H9 (cell line): Measurements from ENCODE around the gene WDSUB1. TPM values are rescaled to one million over a fixed set of nuclear protein-coding genes. Genes with fewer than 3 reads are reported as not detected.

Source experiments
- DNase-seq: peaks from one replicate; pipeline ENCODE4 v3.0.0-alpha.2; 2017
- H2AFZ ChIP-seq: one replicate; pipeline ENCODE4 v1.6.1; 2013; ENCODE audit warnings: mild to moderate bottlenecking, low read length, control low read depth, moderate library complexity
- H2AK5ac ChIP-seq: 2 replicates; pipeline ENCODE4 v1.6.1; 2013; ENCODE audit warnings: low read length, control low read depth, mixed read lengths; ENCODE audit not compliant: insufficient read length
- H2BK120ac ChIP-seq: one replicate; pipeline ENCODE4 v1.6.1; 2013; ENCODE audit warnings: low read depth, mild to moderate bottlenecking, low read length, control low read depth, inconsistent platforms; ENCODE audit not compliant: poor library complexity, severe bottlenecking
- H2BK12ac ChIP-seq: 2 replicates; pipeline ENCODE4 v1.6.1; 2013; ENCODE audit warnings: low read length, control low read depth, mixed read lengths, low read depth; ENCODE audit not compliant: insufficient read length
- H2BK15ac ChIP-seq: 2 replicates; pipeline ENCODE4 v1.6.1; 2013; ENCODE audit warnings: low read depth, low read length, control low read depth
- H2BK20ac ChIP-seq: one replicate; pipeline ENCODE4 v1.6.1; 2013; ENCODE audit warnings: low read depth, mild to moderate bottlenecking, low read length, control low read depth, inconsistent platforms; ENCODE audit not compliant: poor library complexity, severe bottlenecking
- H2BK5ac ChIP-seq: 2 replicates; pipeline ENCODE4 v1.6.1; 2013; ENCODE audit warnings: low read length, control low read depth, mixed read lengths; ENCODE audit not compliant: insufficient read length
- H3K14ac ChIP-seq: 2 replicates; pipeline ENCODE4 v1.6.1; 2013; ENCODE audit warnings: low read length, control low read depth; ENCODE audit not compliant: insufficient read depth
- H3K18ac ChIP-seq: 2 replicates; pipeline ENCODE4 v1.6.1; 2013; ENCODE audit warnings: low read depth, mild to moderate bottlenecking, mixed read lengths, low read length, control low read depth; ENCODE audit not compliant: insufficient read length
- H3K23ac ChIP-seq: 2 replicates; pipeline ENCODE4 v1.6.1; 2013; ENCODE audit warnings: low read length, control low read depth, mixed read lengths, low read depth; ENCODE audit not compliant: insufficient read length
- H3K23me2 ChIP-seq: 2 replicates; pipeline ENCODE4 v1.6.1; 2013; ENCODE audit warnings: low read depth, mild to moderate bottlenecking, mixed read lengths, low read length, control low read depth; ENCODE audit not compliant: insufficient read length, poor library complexity, severe bottlenecking
- H3K27ac ChIP-seq: 2 replicates; pipeline ENCODE4 v1.5.1; 2013; ENCODE audit warnings: low read length, control low read depth, mixed read lengths, low read depth; ENCODE audit not compliant: insufficient read length
- H3K27me3 ChIP-seq: 2 replicates; pipeline ENCODE4 v1.6.1; 2013; ENCODE audit warnings: low read length, control low read depth, inconsistent platforms; ENCODE audit not compliant: insufficient read depth
- H3K4ac ChIP-seq: 2 replicates; pipeline ENCODE4 v1.6.1; 2013; ENCODE audit warnings: low read depth, mild to moderate bottlenecking, control low read depth, inconsistent platforms, low read length, moderate library complexity
- H3K4me1 ChIP-seq: 2 replicates; pipeline ENCODE4 v1.6.1; 2013; ENCODE audit warnings: low read length, control low read depth, inconsistent platforms; ENCODE audit not compliant: insufficient read depth
- H3K4me2 ChIP-seq: 2 replicates; pipeline ENCODE4 v1.6.1; 2013; ENCODE audit warnings: low read length, control low read depth, mixed read lengths; ENCODE audit not compliant: insufficient read length, insufficient read depth
- H3K56ac ChIP-seq: 2 replicates; pipeline ENCODE4 v1.6.1; 2013; ENCODE audit warnings: low read depth, mild to moderate bottlenecking, mixed read lengths, low read length, control low read depth; ENCODE audit not compliant: insufficient read length
- H3K79me1 ChIP-seq: 2 replicates; pipeline ENCODE4 v1.6.1; 2013; ENCODE audit warnings: low read depth, mild to moderate bottlenecking, moderate library complexity, low read length, control low read depth, inconsistent platforms; ENCODE audit not compliant: insufficient read depth, poor library complexity, severe bottlenecking
- H3K79me2 ChIP-seq: 2 replicates; pipeline ENCODE4 v1.6.1; 2013; ENCODE audit warnings: low read length, control low read depth, inconsistent platforms; ENCODE audit not compliant: insufficient read depth
- H3K9ac ChIP-seq: 2 replicates; pipeline ENCODE4 v1.6.1; 2013; ENCODE audit warnings: low read length, control low read depth, mixed read lengths; ENCODE audit not compliant: insufficient read length; ENCODE audit errors: extremely low read depth
- H3K9me3 ChIP-seq: one replicate; pipeline ENCODE4 v1.6.1; 2013; ENCODE audit warnings: low read depth, low read length, inconsistent platforms; ENCODE audit not compliant: control insufficient read depth
- H3T11ph ChIP-seq: one replicate; pipeline ENCODE4 v1.6.1; 2013; ENCODE audit warnings: mild to moderate bottlenecking, low read length, control low read depth, inconsistent platforms
- H4K20me1 ChIP-seq: one replicate; pipeline ENCODE4 v1.6.1; 2013; ENCODE audit not compliant: control insufficient read depth, insufficient read length, insufficient read depth
- H4K5ac ChIP-seq: 2 replicates; pipeline ENCODE4 v1.6.1; 2013; ENCODE audit warnings: low read depth, mild to moderate bottlenecking, mixed read lengths, low read length, control low read depth; ENCODE audit not compliant: insufficient read length
- H4K8ac ChIP-seq: replicated peaks from 2 replicates; pipeline ENCODE4 v1.6.1; 2013; ENCODE audit warnings: low read length, control low read depth, mixed read lengths, low read depth; ENCODE audit not compliant: insufficient read length
- H4K91ac ChIP-seq: 2 replicates; pipeline ENCODE4 v1.6.1; 2013; ENCODE audit warnings: low read depth, mild to moderate bottlenecking, moderate library complexity, mixed read lengths, low read length, control low read depth; ENCODE audit not compliant: insufficient read length
- H3K27ac Mint-ChIP-seq, 3 experiments: 2 replicates in 2 of 3; 3 replicates in 1 of 3; pipeline ENCODE4 v1.8.0; 2020 to 2021; ENCODE audit warnings: mixed read lengths in 3 of 3, mild to moderate bottlenecking in 1 of 3, moderate library complexity in 1 of 3
- H3K27me3 Mint-ChIP-seq: 2 replicates; pipeline ENCODE4 v1.8.0; 2021; ENCODE audit warnings: low read depth, mild to moderate bottlenecking, moderate library complexity, mixed read lengths
- H3K36me3 Mint-ChIP-seq, 3 experiments: 2 replicates in 2 of 3; 3 replicates in 1 of 3; pipeline ENCODE4 v1.8.0; 2020 to 2021; ENCODE audit warnings: low read depth in 3 of 3, mixed read lengths in 3 of 3; ENCODE audit not compliant: insufficient read depth in 1 of 3
- H3K4me1 Mint-ChIP-seq, 2 experiments: 2 replicates each; pipeline ENCODE4 v1.8.0; 2020; ENCODE audit warnings: mixed read lengths in 2 of 2
- H3K4me3 Mint-ChIP-seq, 2 experiments: 2 replicates in 1 of 2; 3 replicates in 1 of 2; pipeline ENCODE4 v1.8.0; 2020 to 2021; ENCODE audit warnings: mild to moderate bottlenecking in 2 of 2, mixed read lengths in 2 of 2, moderate library complexity in 1 of 2
- H3K9me3 Mint-ChIP-seq, 2 experiments: 2 replicates in 1 of 2; 3 replicates in 1 of 2; pipeline ENCODE4 v1.8.0; 2020; ENCODE audit warnings: mild to moderate bottlenecking in 2 of 2, mixed read lengths in 2 of 2, moderate library complexity in 1 of 2
- WGBS: extraction: QIAGEN DNeasy Blood & Tissue Kit; methylation state at CpG from one replicate; pipeline ENCODE4 v1.1.7; 2013; ENCODE audit warnings: missing lambda C conversion rate, low lambda C conversion rate, mixed read lengths; ENCODE audit not compliant: insufficient read length; ENCODE audit errors: extremely low coverage; 5-methylcytosine and 5-hydroxymethylcytosine counted together
- total RNA-seq: library from RNA; stranded (reverse); gene quantifications from 2 replicates; pipeline ENCODE4 v1.2.1, GENCODE V29; 2021
- TF ChIP-seq, protein P1 (sequence below): fragments of 200-600 bp; sonication (generic); conservative IDR thresholded peaks from 3 replicates; pipeline ENCODE4 v1.8.0; 2021; ENCODE audit warnings: antibody characterized with exemption, mild to moderate bottlenecking

Gene WDSUB1
- total RNA-seq, 1 experiment from 2014 or later = 5.5 TPM

GRCh38 chr2:159300586-159300985 is 14.1 kb upstream of the WDSUB1 start:
- 0 out of 5 replicates have a peak, but pooled peaks cover 0 to 3% of the 10 kb centered on the region in 2 experiments for H3K9me3 Mint-ChIP-seq
- no peak overlapping the region for H3K4ac ChIP-seq
- WGBS = no CpG with 5 or more reads among the region's 3 CpGs
- H2BK12ac ChIP-seq = no peak overlapping the region
- peaks cover 0 to 2% of the 10 kb centered on the region in 2 experiments; a peak in 2 of 4 replicates for H3K4me1 Mint-ChIP-seq
- H4K8ac ChIP-seq = no peak overlapping the region
- no peak overlapping the region for H3K14ac ChIP-seq
- H2BK15ac ChIP-seq = no peak overlapping the region
- H4K5ac ChIP-seq = no peak overlapping the region
- no peak for DNase-seq
- H3K27ac Mint-ChIP-seq = no peak overlapping the region; a peak in 1 of 7 replicates
- no peaks in the 10 kb centered on the region for H4K20me1 ChIP-seq
- H3K56ac ChIP-seq = no peak overlapping the region
- no peaks in the 10 kb centered on the region; the same call in 1 of the 2 replicates for H3K27me3 Mint-ChIP-seq
- no peak overlapping the region for H2BK20ac ChIP-seq
- H3K79me2 ChIP-seq = no peaks in the 10 kb centered on the region
- H2BK5ac ChIP-seq = no peak overlapping the region
- TF ChIP-seq, protein P1, sequence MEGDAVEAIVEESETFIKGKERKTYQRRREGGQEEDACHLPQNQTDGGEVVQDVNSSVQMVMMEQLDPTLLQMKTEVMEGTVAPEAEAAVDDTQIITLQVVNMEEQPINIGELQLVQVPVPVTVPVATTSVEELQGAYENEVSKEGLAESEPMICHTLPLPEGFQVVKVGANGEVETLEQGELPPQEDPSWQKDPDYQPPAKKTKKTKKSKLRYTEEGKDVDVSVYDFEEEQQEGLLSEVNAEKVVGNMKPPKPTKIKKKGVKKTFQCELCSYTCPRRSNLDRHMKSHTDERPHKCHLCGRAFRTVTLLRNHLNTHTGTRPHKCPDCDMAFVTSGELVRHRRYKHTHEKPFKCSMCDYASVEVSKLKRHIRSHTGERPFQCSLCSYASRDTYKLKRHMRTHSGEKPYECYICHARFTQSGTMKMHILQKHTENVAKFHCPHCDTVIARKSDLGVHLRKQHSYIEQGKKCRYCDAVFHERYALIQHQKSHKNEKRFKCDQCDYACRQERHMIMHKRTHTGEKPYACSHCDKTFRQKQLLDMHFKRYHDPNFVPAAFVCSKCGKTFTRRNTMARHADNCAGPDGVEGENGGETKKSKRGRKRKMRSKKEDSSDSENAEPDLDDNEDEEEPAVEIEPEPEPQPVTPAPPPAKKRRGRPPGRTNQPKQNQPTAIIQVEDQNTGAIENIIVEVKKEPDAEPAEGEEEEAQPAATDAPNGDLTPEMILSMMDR = no peak
- no peaks in the 10 kb centered on the region for H3K23me2 ChIP-seq
- H2AFZ ChIP-seq = no peak overlapping the region
- no peak overlapping the region for H3T11ph ChIP-seq
- no peak overlapping the region for H2BK120ac ChIP-seq
- H3K4me3 Mint-ChIP-seq = no peak overlapping the region
- H3K18ac ChIP-seq = no peak overlapping the region
- H3K9me3 ChIP-seq = no peaks in the 10 kb centered on the region
- H3K36me3 Mint-ChIP-seq = no peaks in the 10 kb centered on the region
- no peak overlapping the region for H2AK5ac ChIP-seq
- no peak overlapping the region for H3K27ac ChIP-seq
- H4K91ac ChIP-seq = no peak overlapping the region
- no peaks in the 10 kb centered on the region for H3K79me1 ChIP-seq
- H3K23ac ChIP-seq = no peak overlapping the region
- H3K9ac ChIP-seq = no peak overlapping the region
- no peaks in the 10 kb centered on the region for H3K4me1 ChIP-seq
- H3K27me3 ChIP-seq = no peaks in the 10 kb centered on the region
- H3K4me2 ChIP-seq = no peak overlapping the region
